ENCODE data around the gene ZFYVE28. TPM values are rescaled to one million over a fixed set of nuclear protein-coding genes. Genes with fewer than 3 reads are reported as not detected.
A peak's percentile ranks its signal among the peaks of the same experiment; 100 is the strongest.

ZFYVE28 gene
- total and polyA plus RNA-seq, 11 donors, result 2.6 to 11.9 (median 5.5) TPM

DNA sequence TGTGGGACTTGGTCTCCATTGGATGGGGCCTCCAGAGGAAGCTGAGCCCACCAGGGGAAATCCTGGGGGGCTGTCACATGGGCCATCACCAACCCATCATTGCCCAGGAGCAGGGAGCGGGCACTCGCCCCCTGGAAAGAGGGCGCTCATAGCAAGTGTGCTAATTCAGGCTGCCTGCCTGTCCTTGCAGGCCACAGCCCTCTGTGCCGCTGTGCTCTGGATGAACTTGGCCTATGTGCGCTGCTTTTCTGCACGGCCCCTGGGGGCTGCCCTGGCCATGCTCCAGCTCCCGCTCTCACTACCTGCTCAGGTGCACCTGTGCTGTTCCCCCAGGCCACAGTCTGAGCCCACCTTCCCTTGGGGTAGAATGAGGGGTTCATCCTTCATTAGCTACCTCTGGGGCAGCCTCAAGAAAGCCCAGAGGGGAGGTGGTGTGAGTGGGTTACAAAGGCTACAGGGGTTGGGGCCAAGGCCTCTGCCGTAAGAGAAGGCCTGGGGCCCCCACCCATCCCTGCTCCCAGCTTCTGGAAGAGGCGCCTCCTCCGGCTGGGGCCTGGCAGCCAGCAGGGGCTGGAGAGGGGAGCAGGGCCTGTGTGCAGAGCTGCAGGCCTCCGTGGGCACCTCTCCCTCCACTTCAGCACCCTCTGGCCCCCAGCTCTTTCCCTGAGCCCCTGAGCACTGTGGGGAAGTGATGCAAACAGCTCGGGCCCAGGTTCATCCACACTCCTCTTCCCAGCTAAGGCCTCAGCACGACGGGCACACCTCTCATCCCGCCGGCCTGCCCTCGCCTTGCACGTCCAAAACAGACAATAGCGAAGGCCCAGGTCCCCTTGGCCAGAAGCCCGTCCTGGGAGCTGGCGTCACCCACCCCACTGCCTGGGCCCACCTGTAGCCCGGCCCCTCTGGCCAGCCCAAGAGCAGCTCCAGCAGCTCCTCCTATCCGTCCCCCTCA lies 9.2 kb upstream of the ZFYVE28 start:
- WGBS, 4 donors, result 86 to 89% (median 87%) methylated on average over 21 to 23 of the region's 23 CpGs
- TF ChIP-seq POLR2A (IDR thresholded peaks at IDR 0.05), result no peak
- TF ChIP-seq, protein P1, sequence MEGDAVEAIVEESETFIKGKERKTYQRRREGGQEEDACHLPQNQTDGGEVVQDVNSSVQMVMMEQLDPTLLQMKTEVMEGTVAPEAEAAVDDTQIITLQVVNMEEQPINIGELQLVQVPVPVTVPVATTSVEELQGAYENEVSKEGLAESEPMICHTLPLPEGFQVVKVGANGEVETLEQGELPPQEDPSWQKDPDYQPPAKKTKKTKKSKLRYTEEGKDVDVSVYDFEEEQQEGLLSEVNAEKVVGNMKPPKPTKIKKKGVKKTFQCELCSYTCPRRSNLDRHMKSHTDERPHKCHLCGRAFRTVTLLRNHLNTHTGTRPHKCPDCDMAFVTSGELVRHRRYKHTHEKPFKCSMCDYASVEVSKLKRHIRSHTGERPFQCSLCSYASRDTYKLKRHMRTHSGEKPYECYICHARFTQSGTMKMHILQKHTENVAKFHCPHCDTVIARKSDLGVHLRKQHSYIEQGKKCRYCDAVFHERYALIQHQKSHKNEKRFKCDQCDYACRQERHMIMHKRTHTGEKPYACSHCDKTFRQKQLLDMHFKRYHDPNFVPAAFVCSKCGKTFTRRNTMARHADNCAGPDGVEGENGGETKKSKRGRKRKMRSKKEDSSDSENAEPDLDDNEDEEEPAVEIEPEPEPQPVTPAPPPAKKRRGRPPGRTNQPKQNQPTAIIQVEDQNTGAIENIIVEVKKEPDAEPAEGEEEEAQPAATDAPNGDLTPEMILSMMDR (IDR thresholded peaks at IDR 0.05), result no peak
- Histone ChIP-seq H3K4me3 (no peak overlapping the region), H3K36me3 (no peaks in the 10 kb centered on the region), H3K27ac (no peak overlapping the region), H3K4me1 (no peaks in the 10 kb centered on the region), H3K27me3 (peaks cover 0 to 10% (median 0%) of the 10 kb centered on the region in 9 donors), H3K9me3 (no peaks in the 10 kb centered on the region)
- intact Hi-C loops (cut with DNase I), result no loop called here
- ATAC-seq (no peak), DNase-seq (no peak)

DNA sequence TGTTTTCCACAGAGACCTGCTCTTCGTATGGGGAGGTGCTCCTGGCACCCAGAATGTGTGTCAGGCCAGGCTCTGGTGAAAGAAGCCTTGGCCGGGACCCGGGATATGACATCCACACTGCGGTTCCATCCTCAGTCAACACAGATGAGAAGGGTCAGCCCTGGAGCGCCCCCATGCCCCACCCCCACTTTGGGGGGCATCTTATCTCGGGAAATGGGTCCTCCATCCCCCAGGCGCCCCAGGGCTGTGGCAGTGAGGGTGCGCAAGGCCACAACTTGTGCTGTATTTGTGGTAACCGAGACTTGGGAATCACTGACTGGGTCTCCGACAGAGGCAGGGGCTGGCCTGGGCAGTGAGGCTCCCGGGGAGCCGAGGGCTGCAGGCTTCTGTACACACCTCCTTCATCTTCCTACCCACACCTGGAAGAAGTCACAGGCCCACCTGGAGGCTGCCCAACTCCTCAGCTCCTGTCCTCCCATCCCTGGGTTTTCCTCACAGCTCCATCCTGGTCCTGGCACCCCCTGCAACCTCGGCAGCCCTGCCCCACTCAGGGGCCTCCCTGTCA lies 8.3 kb upstream of the ZFYVE28 start:
- no peak for ATAC-seq
- Histone ChIP-seq H3K9me3 (no peaks in the 10 kb centered on the region), H3K4me3 (no peak overlapping the region), H3K27ac (no peak overlapping the region), H3K4me1 (no peaks in the 10 kb centered on the region), H3K36me3 (no peaks in the 10 kb centered on the region), H3K27me3 (peaks cover 0 to 19% (median 6%) of the 10 kb centered on the region in 9 donors)
- WGBS, 4 donors, result 85 to 93% (median 87%) methylated on average over 10 to 13 of the region's 13 CpGs
- DNase-seq, result peak in 1 of 5 donors; percentile 45
- TF ChIP-seq, protein P1 (IDR thresholded peaks at IDR 0.05), result no peak
- TF ChIP-seq POLR2A (IDR thresholded peaks at IDR 0.05), result no peak
- intact Hi-C loops (cut with DNase I), result no loop called here

DNA sequence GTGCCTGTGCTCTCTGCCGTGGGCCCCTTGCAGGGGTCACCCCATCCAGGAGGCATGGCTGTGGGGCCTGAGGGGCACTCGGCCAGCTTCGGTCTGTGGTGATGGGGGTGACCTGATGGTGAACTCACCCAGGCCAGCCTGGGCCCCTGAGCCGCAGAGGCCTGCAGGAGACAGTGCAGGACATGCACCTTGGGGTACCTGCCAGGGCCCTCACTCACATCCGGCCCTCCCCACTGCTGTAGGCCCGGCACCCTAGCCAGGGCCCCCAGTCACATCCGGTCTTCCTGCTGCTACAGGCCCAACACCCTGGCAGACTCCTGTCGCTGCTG lies 7.6 kb upstream of the ZFYVE28 start:
- Histone ChIP-seq H3K4me1 (no peaks in the 10 kb centered on the region), H3K36me3 (no peaks in the 10 kb centered on the region), H3K4me3 (no peak overlapping the region), H3K27ac (no peak overlapping the region), H3K27me3 (peaks cover 0 to 19% (median 9%) of the 10 kb centered on the region in 9 donors), H3K9me3 (no peaks in the 10 kb centered on the region)
- intact Hi-C loops (cut with DNase I), result no loop called here
- WGBS, 4 donors, result 74 to 100% (median 82%) methylated on average over 2 to 8 of the region's 8 CpGs
- DNase-seq, result peak in 1 of 5 donors; percentile 63
- TF ChIP-seq POLR2A (IDR thresholded peaks at IDR 0.05), result no peak
- TF ChIP-seq, protein P1 (IDR thresholded peaks at IDR 0.05), result no peak
- no peak for ATAC-seq

DNA sequence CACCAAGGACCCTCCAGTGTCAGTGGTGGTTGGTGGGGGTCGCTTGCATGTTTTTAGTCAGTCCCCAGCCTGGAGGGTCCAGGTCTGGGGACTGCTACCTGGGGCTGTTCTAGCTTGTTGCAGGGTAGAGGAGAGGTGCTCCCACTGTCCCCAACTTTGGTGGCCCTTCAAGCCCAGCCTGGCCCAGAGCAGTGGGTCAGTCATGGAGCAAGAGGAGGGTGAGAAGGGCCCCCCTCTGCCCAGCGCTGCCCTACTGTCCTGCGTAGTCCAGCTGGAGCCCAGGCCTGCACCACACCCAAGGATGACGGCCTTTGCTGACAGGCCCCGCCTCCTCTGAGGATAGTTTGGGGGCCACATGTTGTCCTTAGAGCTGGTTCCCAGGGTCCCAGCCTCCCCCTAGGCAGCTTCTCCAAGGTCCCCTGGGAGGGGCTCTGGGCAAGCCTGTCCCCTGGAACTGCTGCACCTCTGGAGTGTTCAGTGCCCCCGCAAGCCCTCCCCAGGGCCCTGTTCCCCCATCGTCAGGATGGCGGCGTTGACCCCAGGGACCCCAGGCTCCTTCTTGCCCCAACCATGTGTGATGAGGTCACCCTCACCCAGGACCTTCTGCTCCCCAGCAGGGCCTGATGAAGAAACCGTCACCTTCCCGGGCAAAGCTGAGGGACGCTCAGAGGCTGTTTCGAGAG lies 7.1 kb upstream of the ZFYVE28 start:
- Histone ChIP-seq H3K4me1 (no peaks in the 10 kb centered on the region), H3K4me3 (no peak overlapping the region), H3K36me3 (no peaks in the 10 kb centered on the region), H3K27me3 (peaks cover 0 to 19% (median 10%) of the 10 kb centered on the region in 9 donors), H3K9me3 (no peaks in the 10 kb centered on the region), H3K27ac (no peak overlapping the region)
- TF ChIP-seq POLR2A (IDR thresholded peaks at IDR 0.05), result no peak
- TF ChIP-seq, protein P1 (IDR thresholded peaks at IDR 0.05), result no peak
- DNase-seq (peak in 1 of 5 donors; percentile 57), ATAC-seq (peak in 1 of 4 donors; percentile 12)
- WGBS, 4 donors, result 92 to 95% (median 93%) methylated on average over 11 to 13 of the region's 13 CpGs
- intact Hi-C loops (cut with DNase I), result no loop called here
